ENCODE data around the gene RNF182. TPM values are rescaled to one million over a fixed set of nuclear protein-coding genes. Genes with fewer than 3 reads are reported as not detected.
A peak's percentile ranks its signal among the peaks of the same experiment; 100 is the strongest.

RNF182 gene
- polyA plus RNA-seq, 3 donors, result not detected

- Histone ChIP-seq H3K9ac (ENCODE audit: insufficient read depth, low read length, poor library complexity, severe bottlenecking) (no peak overlapping the region), H3K79me2 (ENCODE audit: insufficient read depth, low read length) (no peaks in the 10 kb centered on the region), H3K27me3 (ENCODE audit: control insufficient read depth in 2 of 2, insufficient read depth in 2 of 2, low read length in 2 of 2) (peaks cover 33 to 40% of the 10 kb centered on the region in 2 donors), H3K27ac (ENCODE audit: low read depth in 1 of 2, low read length in 2 of 2) (no peak overlapping the region), H3K4me2 (replicated peaks; ENCODE audit: extremely low read depth, low read length, poor library complexity, severe bottlenecking) (no peak overlapping the region), H3K4me3 (replicated peaks in 1 of 3; ENCODE audit: low read depth in 2 of 3, low read length in 3 of 3) (no peak overlapping the region), H4K20me1 (ENCODE audit: insufficient read depth, low read length) (no peaks in the 10 kb centered on the region), H3K36me3 (replicated peaks in 1 of 2; ENCODE audit: control insufficient read depth in 1 of 2, insufficient read depth in 2 of 2, low read length in 2 of 2) (no peaks in the 10 kb centered on the region), H2AFZ (ENCODE audit: insufficient read depth, low read depth, low read length, poor library complexity, severe bottlenecking) (no peak overlapping the region), H3K4me1 (ENCODE audit: control insufficient read depth in 1 of 2, insufficient read depth in 2 of 2, low read length in 2 of 2) (peaks cover 0 to under 1% of the 10 kb centered on the region in 2 donors), H3K9me3 (replicated peaks in 1 of 2; ENCODE audit: control insufficient read depth in 1 of 2, insufficient read depth in 1 of 2, low read length in 2 of 2) (no peaks in the 10 kb centered on the region)
- DNase-seq, result no peak
- no peak overlapping the region for H3K4me3 Mint-ChIP-seq
- intact Hi-C loops (cut with micrococcal nuclease), result loop anchor here in 1 of 2 donors (10.0 kb wide), 1 partner anchor 146 kb away; no protein-coding TSS in a partner anchor
- no peak overlapping the region for H3K27ac Mint-ChIP-seq
- H3K36me3 Mint-ChIP-seq, result no peaks in the 10 kb centered on the region
- H3K4me1 Mint-ChIP-seq, result peaks cover under 1% of the 10 kb centered on the region
- peaks cover 26 to 40% (median 35%) of the 10 kb centered on the region in 3 donors for H3K27me3 Mint-ChIP-seq (ENCODE audit: low read depth in 3 of 3)
- peaks cover 0 to 4% (median 0%) of the 10 kb centered on the region in 7 donors for H3K9me3 Mint-ChIP-seq
- TF ChIP-seq, protein P1, sequence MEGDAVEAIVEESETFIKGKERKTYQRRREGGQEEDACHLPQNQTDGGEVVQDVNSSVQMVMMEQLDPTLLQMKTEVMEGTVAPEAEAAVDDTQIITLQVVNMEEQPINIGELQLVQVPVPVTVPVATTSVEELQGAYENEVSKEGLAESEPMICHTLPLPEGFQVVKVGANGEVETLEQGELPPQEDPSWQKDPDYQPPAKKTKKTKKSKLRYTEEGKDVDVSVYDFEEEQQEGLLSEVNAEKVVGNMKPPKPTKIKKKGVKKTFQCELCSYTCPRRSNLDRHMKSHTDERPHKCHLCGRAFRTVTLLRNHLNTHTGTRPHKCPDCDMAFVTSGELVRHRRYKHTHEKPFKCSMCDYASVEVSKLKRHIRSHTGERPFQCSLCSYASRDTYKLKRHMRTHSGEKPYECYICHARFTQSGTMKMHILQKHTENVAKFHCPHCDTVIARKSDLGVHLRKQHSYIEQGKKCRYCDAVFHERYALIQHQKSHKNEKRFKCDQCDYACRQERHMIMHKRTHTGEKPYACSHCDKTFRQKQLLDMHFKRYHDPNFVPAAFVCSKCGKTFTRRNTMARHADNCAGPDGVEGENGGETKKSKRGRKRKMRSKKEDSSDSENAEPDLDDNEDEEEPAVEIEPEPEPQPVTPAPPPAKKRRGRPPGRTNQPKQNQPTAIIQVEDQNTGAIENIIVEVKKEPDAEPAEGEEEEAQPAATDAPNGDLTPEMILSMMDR (IDR thresholded peaks at IDR 0.05), result no peak
- WGBS (ENCODE audit: insufficient coverage), result 60% methylated on average over 1 of the region's 4 CpGs
Measured at GRCh38 chr6:13918686-13919250, 6.0 kb upstream of the RNF182 start.

DNA sequence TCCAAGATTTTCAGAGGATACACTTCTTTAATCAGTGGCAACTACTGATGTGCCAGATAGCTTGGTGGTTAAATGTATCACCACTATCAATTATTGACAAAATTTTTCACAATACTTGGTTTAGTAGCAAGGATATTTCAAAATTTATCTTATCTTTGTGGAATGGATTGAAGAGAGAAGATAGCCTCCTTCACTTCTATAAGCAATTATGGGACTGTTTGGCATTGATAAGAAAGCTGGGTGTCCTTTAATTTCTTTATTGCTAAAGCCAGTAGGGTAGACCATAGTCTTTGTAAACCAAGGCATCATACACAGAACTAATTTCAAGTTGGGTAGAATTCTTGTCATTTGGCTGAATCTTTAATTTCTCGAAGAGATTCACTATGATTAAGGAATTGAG is 4.9 kb upstream of the RNF182 start:
- WGBS (ENCODE audit: insufficient coverage), result no CpG with 5 or more reads among the region's 1 CpG
- Histone ChIP-seq H3K9me3 (replicated peaks in 1 of 2; ENCODE audit: control insufficient read depth in 1 of 2, insufficient read depth in 1 of 2, low read length in 2 of 2) (peaks cover 0 to 8% of the 10 kb centered on the region in 2 donors), H3K9ac (ENCODE audit: insufficient read depth, low read length, poor library complexity, severe bottlenecking) (no peak overlapping the region), H3K27ac (ENCODE audit: low read depth in 1 of 2, low read length in 2 of 2) (no peak overlapping the region), H3K4me3 (replicated peaks in 1 of 3; ENCODE audit: low read depth in 2 of 3, low read length in 3 of 3) (no peak overlapping the region), H3K27me3 (ENCODE audit: control insufficient read depth in 2 of 2, insufficient read depth in 2 of 2, low read length in 2 of 2) (peaks cover 41 to 50% of the 10 kb centered on the region in 2 donors), H3K4me1 (ENCODE audit: control insufficient read depth in 1 of 2, insufficient read depth in 2 of 2, low read length in 2 of 2) (peaks cover 9 to 10% of the 10 kb centered on the region in 2 donors), H3K36me3 (replicated peaks in 1 of 2; ENCODE audit: control insufficient read depth in 1 of 2, insufficient read depth in 2 of 2, low read length in 2 of 2) (no peaks in the 10 kb centered on the region), H4K20me1 (ENCODE audit: insufficient read depth, low read length) (no peaks in the 10 kb centered on the region), H3K4me2 (replicated peaks; ENCODE audit: extremely low read depth, low read length, poor library complexity, severe bottlenecking) (no peak overlapping the region), H3K79me2 (ENCODE audit: insufficient read depth, low read length) (no peaks in the 10 kb centered on the region), H2AFZ (ENCODE audit: insufficient read depth, low read depth, low read length, poor library complexity, severe bottlenecking) (no peak overlapping the region)
- Mint-ChIP-seq H3K27me3 (ENCODE audit: low read depth in 3 of 3) (peaks cover 35 to 50% (median 43%) of the 10 kb centered on the region in 3 donors), H3K27ac (no peak overlapping the region), H3K4me1 (peaks cover 9% of the 10 kb centered on the region), H3K9me3 (peaks cover 0 to 9% (median 0%) of the 10 kb centered on the region in 7 donors), H3K36me3 (peaks cover 0 to 2% of the 10 kb centered on the region in 2 donors), H3K4me3 (peak overlapping the region in 1 of 2 donors; percentile 16)
- no peak for DNase-seq
- intact Hi-C loops (cut with micrococcal nuclease), result loop anchor here (10.0 kb wide), 2 partner anchors 115 to 145 kb away; no protein-coding TSS in a partner anchor
- TF ChIP-seq, protein P1 (IDR thresholded peaks at IDR 0.05), result no peak

Measured in CD14-positive monocyte (primary cell).